Activated CD4-positive, alpha-beta T cell treated with anti-CD3 and anti-CD28 coated beads for 24 hours (primary cell): ENCODE data around the gene TTC23L.

Experiments
- DNase-seq, 2 donors: peaks; one replicate each; pipeline ENCODE4 v3.0.0-alpha.2; 2020; ENCODE audit warnings: low read depth in 2 of 2

TTC23L gene

GRCh38 chr5:34833090-34833489 lies 5.9 kb upstream of the TTC23L start:
- DNase-seq, result no peak

- no peak for DNase-seq
Observed at GRCh38 chr5:34833976-34834793, 4.8 kb upstream of the TTC23L start.

- DNase-seq, result no peak
Observed at GRCh38 chr5:34834794-34835089, 4.2 kb upstream of the TTC23L start.

DNA sequence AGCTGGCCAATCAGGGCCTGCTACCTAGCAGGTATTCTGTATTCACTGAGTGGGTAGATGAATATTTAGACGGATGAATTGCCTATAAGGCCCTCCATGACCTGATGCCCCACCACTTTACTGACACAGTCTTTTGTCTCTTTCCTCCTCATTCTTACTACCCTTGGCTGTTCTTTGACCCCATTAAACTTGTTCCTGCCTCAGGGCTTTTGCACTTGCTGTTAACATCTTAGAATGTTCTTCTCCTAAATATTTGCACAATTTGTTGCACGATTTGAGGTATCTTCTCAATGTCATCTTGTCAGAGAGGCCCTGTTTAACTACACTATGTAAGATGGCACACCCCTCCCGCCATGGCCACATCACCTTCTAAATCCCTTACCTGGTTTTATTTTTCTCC lies 3.3 kb upstream of the TTC23L start:
- DNase-seq, result no peak

- DNase-seq, result no peak
Observed at GRCh38 chr5:34841816-34842215, 2.9 kb downstream of the TTC23L start.

GRCh38 chr5:34842554-34842953 lies 3.6 kb downstream of the TTC23L start:
- no peak for DNase-seq

- no peak for DNase-seq
Observed at GRCh38 chr5:34843497-34843896, 4.5 kb downstream of the TTC23L start.

- DNase-seq, result no peak
Observed at GRCh38 chr5:34844106-34844505, 5.1 kb downstream of the TTC23L start.

DNA sequence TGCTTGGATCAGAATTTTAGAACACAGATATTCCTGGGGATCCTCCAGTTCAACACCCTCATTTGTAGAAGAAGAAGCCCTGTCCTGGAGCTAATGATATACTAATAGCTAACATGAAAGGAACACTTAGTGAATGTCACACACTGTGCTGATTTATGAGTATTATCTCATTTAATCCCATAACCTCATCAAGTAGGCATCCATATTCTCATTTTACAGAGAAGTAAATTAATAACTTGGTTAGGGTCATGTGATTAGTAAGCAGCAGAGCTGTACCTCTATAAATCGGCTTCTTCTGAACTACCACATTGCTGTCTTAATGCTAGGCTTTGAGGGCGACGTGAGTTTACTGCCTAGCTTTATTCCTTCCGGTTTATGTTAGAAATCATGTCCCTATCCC lies 6.0 kb downstream of the TTC23L start:
- DNase-seq, result no peak

DNA sequence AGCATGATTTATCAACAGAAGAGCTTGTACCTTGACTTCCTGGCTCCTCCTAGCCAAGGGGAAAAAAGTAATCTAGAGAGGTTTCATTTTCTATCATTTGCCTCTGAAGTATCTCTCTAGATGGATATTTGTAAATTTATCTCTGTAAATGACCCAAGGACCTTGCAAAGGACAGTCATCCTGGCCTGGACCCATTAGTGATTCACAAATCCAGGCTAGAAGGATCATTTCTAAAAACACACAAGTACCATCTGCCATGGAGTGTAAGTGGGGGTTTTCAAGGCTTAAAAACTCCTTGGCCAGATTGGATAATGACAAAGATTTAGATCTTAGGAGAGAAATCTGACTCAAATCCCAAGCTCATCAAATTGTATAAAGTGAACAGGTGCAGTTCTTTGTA lies 8.1 kb downstream of the TTC23L start:
- DNase-seq, result no peak

DNA sequence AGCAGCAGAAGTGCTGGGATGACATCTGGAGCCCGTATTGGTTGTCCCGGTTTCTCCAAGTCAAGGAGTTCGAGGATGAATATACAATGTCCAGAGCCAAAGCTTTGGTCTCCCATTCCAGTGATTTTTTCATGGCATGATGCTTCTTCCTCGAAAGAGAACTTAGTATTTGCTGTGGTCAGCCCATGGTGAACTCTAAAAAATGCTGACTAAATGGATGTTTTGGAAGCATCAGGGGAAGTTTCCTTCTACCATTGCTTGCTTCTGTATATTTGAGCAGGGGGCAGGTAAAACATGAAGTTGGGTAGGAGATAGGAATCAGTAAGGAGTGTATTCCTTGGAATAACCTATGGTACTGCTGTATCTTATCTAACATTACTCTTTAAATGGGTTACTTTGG lies 8.6 kb downstream of the TTC23L start:
- DNase-seq, result no peak

GRCh38 chr5:34848230-34848629 lies 9.3 kb downstream of the TTC23L start:
- DNase-seq, result no peak

- DNase-seq, result no peak
Observed at GRCh38 chr5:34849253-34849652, 10.3 kb downstream of the TTC23L start.

DNA sequence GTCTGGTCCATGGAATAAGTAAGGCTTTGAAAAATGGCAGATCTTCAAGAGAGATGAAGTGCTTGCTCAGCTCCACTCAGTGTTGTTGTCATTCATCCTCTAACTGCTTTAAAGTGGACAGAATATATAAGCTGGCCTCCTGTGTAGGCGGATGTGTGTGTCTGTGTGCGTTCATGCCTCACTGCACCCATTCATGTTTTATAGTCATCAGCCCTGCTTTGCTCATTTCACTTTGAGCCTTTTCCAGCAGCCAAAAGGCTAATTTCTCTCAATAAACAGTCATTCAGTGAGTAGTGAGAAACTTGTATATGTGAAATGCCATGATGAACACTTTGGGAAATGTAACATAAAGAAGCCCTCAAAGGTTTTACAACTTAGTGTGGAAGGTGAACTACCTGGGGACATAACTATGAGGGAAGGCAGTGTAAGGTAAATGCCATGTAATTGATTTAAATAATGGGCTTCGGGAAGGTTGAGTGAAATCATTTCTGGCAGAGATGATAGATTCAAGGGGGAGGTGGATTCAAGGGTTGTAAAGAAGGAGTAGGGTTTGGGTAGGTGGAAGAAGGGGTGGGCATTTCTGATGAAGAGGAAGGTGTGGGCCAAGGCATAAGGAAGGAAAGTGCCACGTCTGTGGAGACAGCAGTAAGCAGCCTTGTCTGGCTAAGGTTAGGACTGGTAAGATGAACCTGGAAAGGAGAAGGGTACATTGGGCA lies 15.7 kb downstream of the TTC23L start:
- no peak for DNase-seq

DNA sequence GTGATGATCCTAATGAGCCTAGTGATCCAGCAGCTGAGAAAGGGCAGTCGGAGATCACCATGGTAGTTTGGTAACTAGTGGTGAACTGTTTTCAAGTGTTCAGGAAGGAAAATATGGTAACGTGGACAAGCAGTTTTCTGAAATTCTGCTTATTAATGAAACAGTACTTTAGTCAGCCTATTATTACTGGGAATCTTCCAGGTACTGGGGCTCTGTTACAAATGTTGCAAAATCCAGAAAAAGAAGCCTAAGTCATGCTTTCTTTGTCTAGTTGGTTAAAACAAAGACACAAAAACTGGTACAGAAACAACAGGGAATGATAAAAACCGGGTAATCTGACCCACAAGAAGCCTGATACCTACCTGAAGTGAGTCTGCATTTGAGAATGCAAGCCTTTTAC lies 18.2 kb downstream of the TTC23L start:
- no peak for DNase-seq

DNA sequence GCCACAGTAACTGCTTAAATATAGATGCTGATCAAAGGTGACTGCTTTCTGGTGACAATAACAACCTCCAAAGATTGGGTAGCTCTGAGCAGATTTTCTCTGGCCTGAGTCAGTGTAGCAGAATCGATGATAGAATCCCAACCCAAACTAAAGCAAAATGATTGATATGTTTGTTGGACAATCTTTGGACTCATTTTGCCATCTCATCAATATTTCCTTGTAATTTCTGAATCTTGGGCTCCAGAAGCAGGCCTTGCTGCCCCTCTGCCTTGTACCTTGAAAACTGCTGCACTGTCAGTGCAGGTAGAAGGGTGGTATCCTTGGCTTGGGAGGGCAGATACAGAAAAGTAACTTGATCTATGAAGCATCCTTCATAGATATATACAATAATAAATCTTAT lies 18.9 kb downstream of the TTC23L start:
- DNase-seq, result no peak

GRCh38 chr5:34858790-34859189 lies 19.8 kb downstream of the TTC23L start:
- DNase-seq, result no peak

GRCh38 chr5:34859253-34859652 lies 20.3 kb downstream of the TTC23L start:
- DNase-seq, result no peak

DNA sequence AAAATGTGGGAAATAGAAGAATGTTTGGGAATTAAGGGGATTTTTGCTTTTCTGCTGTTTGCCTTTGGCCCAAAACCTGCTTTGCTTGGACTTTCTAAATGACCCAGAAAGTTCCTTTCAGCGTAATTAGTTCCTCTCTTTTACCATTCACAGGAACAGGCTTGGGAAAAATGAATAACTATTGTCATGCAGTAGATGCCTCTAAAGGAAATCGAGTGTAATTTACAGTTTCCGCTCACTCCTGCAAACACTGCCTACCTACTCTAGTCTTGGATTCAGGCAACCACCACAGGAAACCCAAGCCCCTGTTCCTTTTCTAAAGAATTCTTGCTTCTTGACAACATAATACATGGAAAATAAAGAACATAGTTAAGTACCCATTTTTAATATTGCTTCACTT lies 25.0 kb downstream of the TTC23L start:
- no peak for DNase-seq

- DNase-seq, result no peak
Observed at GRCh38 chr5:34865091-34865490, 26.1 kb downstream of the TTC23L start.

GRCh38 chr5:34866989-34867471 lies 28.1 kb downstream of the TTC23L start:
- DNase-seq, result no peak

- no peak for DNase-seq
Observed at GRCh38 chr5:34867660-34868059, 28.7 kb downstream of the TTC23L start.

DNA sequence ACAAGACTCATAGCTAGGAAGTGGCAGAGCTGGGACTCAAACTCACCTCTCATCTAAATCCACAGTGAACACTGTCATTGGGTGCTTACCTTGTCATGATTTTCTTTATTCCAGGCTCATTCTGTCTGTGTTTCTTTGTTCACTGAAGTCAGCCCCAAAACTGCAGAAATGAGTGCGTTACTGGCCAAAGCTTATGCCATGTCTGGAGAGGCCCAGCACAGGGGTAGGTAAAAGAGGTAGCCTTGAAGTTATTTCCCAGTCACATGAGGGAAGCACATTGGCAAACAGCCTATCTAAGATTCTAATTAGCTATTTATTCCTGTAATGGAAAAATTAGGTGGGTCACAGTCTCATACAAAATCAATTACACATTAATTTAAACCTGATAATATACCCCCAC lies 29.8 kb downstream of the TTC23L start:
- no peak for DNase-seq
